BLaER1 treated with 17β-estradiol and CSF1 and Interleukin-3, amounts not matched to agents 10 nM and 100 nM (cell line): ENCODE data around the gene ATPAF1.
"Not testable (repeated sequence)": the region's sequence is repeated elsewhere in the genome, so short reads cannot be mapped to it uniquely, and the experiment has no call there.

Source experiments
- H3K27ac ChIP-seq, 11 experiments: shearing (Covaris generic); formaldehyde crosslinking; 2 replicates each; pipeline ENCODE4 v1.8.1; 2022
- H3K27me3 ChIP-seq, 11 experiments: shearing (Covaris generic); formaldehyde crosslinking; 2 replicates each; pipeline ENCODE4 v1.8.1; 2022
- H3K36me3 ChIP-seq, 11 experiments: shearing (Covaris generic); formaldehyde crosslinking; 2 replicates each; pipeline ENCODE4 v1.8.1; 2022
- H3K4me1 ChIP-seq, 10 experiments: shearing (Covaris generic); formaldehyde crosslinking; 2 replicates each; pipeline ENCODE4 v1.8.1; 2022
- H3K4me2 ChIP-seq, 11 experiments: shearing (Covaris generic); formaldehyde crosslinking; 2 replicates each; pipeline ENCODE4 v1.8.1; 2022
- H3K4me3 ChIP-seq, 10 experiments: shearing (Covaris generic); formaldehyde crosslinking; 2 replicates each; pipeline ENCODE4 v1.8.1; 2022
- H3K9ac ChIP-seq, 11 experiments: shearing (Covaris generic); formaldehyde crosslinking; 2 replicates each; pipeline ENCODE4 v1.8.1; 2022
- H3K9me3 ChIP-seq, 11 experiments: shearing (Covaris generic); formaldehyde crosslinking; replicated peaks in 1 of 11; 2 replicates each; pipeline ENCODE4 v1.8.1; 2022
- H4K20me1 ChIP-seq, 11 experiments: shearing (Covaris generic); formaldehyde crosslinking; 2 replicates each; pipeline ENCODE4 v1.8.1; 2022
- Cebpa-rat ChIP-seq, 11 experiments: shearing (Covaris generic); IDR thresholded peaks; 2 replicates each; pipeline ENCODE4 v1.8.1; 2022

ATPAF1 gene

DNA sequence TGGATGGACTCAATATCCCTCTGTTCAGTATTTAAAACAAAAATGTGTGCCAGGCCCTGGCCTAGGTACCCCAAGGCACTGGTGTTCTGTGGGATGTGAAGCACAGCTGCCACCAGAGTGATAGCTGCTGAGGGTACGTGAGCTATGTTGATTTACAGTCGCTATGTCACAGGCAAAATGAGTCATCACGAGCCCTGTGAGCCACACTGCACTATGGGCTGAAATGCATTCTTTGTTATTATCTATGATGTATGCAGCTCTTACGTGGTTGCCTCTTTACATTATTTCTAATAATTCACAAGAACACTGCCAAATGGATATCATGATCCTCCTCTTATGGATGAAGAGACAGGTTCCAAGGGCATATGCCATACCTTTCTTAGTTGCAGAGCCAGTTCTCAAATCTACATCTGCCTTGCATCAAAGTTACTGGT is 5.6 kb upstream of the ATPAF1 start:
- H3K27ac ChIP-seq: no peak overlapping the region
- H3K4me1 ChIP-seq: peaks cover 0 to 3% (median under 1%) of the 10 kb centered on the region in 10 experiments; a peak in 4 of 20 replicates
- H3K36me3 ChIP-seq: peaks cover 52 to 66% (median 59%) of the 10 kb centered on the region in 11 experiments
- H4K20me1 ChIP-seq: peaks cover 0 to 4% (median 0%) of the 10 kb centered on the region in 11 experiments; a peak in 2 of 22 replicates
- H3K27me3 ChIP-seq: no peaks in the 10 kb centered on the region
- no peaks in the 10 kb centered on the region for H3K9me3 ChIP-seq
- H3K4me3 ChIP-seq: no peak overlapping the region
- no peak overlapping the region for H3K4me2 ChIP-seq
- no peak overlapping the region for H3K9ac ChIP-seq
- TF ChIP-seq Cebpa-rat (IDR thresholded peaks at IDR 0.05): no peak

- H3K9ac ChIP-seq: no peak overlapping the region
- H3K4me2 ChIP-seq: no peak overlapping the region
- H3K4me1 ChIP-seq: peaks cover 0 to 7% (median 3%) of the 10 kb centered on the region in 10 experiments; a peak in 10 of 20 replicates
- H4K20me1 ChIP-seq: peaks cover 0 to 4% (median 0%) of the 10 kb centered on the region in 11 experiments; a peak in 2 of 22 replicates
- no peak overlapping the region for H3K27ac ChIP-seq
- no peaks in the 10 kb centered on the region for H3K27me3 ChIP-seq
- no peaks in the 10 kb centered on the region for H3K9me3 ChIP-seq
- no peak for TF ChIP-seq Cebpa-rat (IDR thresholded peaks at IDR 0.05)
- peaks cover 42 to 55% (median 48%) of the 10 kb centered on the region in 11 experiments for H3K36me3 ChIP-seq
- H3K4me3 ChIP-seq: no peak overlapping the region
Observed at GRCh38 chr1:46672696-46673095, 4.5 kb upstream of the ATPAF1 start.

DNA sequence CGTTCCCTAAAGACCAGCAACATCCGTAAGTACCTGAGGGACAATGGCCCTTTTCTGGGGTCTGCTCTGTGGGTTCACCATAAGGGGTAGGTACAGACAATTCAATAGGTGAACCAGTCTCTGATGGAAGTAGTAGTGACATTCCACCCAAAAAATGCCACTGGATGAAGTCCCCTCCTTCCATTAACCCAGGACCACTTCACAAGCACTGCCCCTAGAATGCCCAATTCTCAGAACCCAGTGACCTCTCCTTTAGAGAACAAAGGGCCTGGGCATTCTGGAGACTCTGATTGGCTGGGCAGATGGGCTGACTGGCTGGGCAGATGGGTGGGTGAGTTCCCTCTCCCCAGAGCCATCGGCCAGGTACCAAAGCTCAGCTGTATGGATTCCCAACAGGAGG is 3.4 kb upstream of the ATPAF1 start, which contains the start of gene TEX38:
TSS of gene TEX38 (plus strand) at position 301 of the 400 bp plus-strand sequence. CDS start at position 382, 81 bp downstream.
- Histone ChIP-seq H3K27me3 (no peaks in the 10 kb centered on the region), H3K9ac (no peak within 1 kb of the TSS), H3K36me3 (peaks cover 31 to 44% (median 36%) of the 10 kb centered on the region in 11 experiments), H3K4me3 (no peak within 1 kb of the TSS), H3K4me1 (peaks cover 10 to 18% (median 14%) of the 10 kb centered on the region in 10 experiments), H3K27ac (no peak within 1 kb of the TSS), H3K9me3 (no peaks in the 10 kb centered on the region), H3K4me2 (no peak within 1 kb of the TSS), H4K20me1 (peaks cover 0 to 4% (median 0%) of the 10 kb centered on the region in 11 experiments; a peak in 3 of 22 replicates)
- TF ChIP-seq Cebpa-rat (IDR thresholded peaks at IDR 0.05): no peak

DNA sequence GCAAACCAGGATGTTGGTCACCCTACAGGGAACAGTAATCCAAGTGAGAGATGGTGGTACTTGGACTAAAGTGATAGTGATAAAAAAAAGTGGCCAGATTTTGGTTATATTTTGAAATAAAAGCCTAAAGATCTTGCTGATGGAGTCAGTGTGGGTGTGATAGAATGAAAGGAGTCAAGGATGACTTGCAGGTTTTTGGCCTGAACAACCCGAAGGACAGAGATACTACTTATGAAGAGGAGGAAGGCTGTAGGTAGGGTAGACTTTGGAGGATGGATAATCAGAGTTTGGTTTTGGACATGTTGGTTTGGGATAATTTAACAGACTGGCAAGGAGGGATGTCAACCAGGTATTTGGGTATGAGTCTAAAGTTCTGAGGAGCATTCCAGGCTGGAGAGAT is 2.0 kb upstream of the ATPAF1 start:
- peaks cover 10 to 26% (median 18%) of the 10 kb centered on the region in 10 experiments for H3K4me1 ChIP-seq
- no peak overlapping the region for H3K27ac ChIP-seq
- no peak overlapping the region for H3K4me3 ChIP-seq
- H3K4me2 ChIP-seq: no peak overlapping the region
- no peaks in the 10 kb centered on the region for H3K9me3 ChIP-seq
- H3K36me3 ChIP-seq: peaks cover 18 to 36% (median 32%) of the 10 kb centered on the region in 11 experiments
- peaks cover 0 to 10% (median 0%) of the 10 kb centered on the region in 11 experiments; a peak in 2 of 22 replicates for H4K20me1 ChIP-seq
- H3K9ac ChIP-seq: no peak overlapping the region
- no peaks in the 10 kb centered on the region for H3K27me3 ChIP-seq
- TF ChIP-seq Cebpa-rat (IDR thresholded peaks at IDR 0.05): no peak

GRCh38 chr1:46665983-46666382 is 2.2 kb downstream of the ATPAF1 start:
- H3K36me3 ChIP-seq: peaks cover 18 to 41% (median 29%) of the 10 kb centered on the region in 11 experiments
- H3K4me2 ChIP-seq: peak overlapping the region in 3 of 11 experiments; percentile 10 to 95 (median 92); a peak in 3 of 22 replicates

DNA sequence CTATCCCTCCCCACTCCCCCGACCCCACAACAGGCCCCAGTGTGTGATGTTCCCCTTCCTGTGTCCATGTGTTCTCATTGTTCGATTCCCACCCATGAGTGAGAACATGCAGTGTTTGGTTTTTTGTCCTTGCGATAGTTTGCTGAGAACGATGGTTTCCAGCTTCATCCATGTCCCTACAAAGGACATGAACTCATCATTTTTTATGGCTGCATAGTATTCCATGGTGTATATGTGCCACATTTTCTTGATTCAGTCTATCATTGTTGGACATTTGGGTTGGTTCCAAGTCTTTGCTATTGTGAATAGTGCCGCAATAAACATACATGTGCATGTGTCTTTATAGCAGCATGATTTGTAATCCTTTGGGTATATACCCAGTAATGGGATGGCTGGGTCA is 5.2 kb downstream of the ATPAF1 start:
- not testable (repeated sequence) for H3K9ac ChIP-seq, H3K27ac ChIP-seq, H3K9me3 ChIP-seq, H3K27me3 ChIP-seq, H3K4me3 ChIP-seq, H3K4me2 ChIP-seq, H4K20me1 ChIP-seq
- Histone ChIP-seq H3K4me1 (peaks cover 10 to 20% (median 14%) of the 10 kb centered on the region in 10 experiments), H3K36me3 (peaks cover 32 to 72% (median 45%) of the 10 kb centered on the region in 11 experiments)

More at GRCh38 chr1:46665983-46666382, 2.2 kb downstream of the ATPAF1 start:
- Histone ChIP-seq H3K9me3 (peaks cover 0 to 4% (median 0%) of the 10 kb centered on the region in 11 experiments; a peak in 1 of 22 replicates), H3K27me3 (no peaks in the 10 kb centered on the region), H3K9ac (no peak overlapping the region), H4K20me1 (peaks cover 0 to 10% (median 0%) of the 10 kb centered on the region in 11 experiments; a peak in 2 of 22 replicates), H3K4me3 (no peak overlapping the region), H3K27ac (no peak overlapping the region), H3K4me1 (peaks cover 10 to 26% (median 18%) of the 10 kb centered on the region in 10 experiments)
- no peak for TF ChIP-seq Cebpa-rat (IDR thresholded peaks at IDR 0.05)

DNA sequence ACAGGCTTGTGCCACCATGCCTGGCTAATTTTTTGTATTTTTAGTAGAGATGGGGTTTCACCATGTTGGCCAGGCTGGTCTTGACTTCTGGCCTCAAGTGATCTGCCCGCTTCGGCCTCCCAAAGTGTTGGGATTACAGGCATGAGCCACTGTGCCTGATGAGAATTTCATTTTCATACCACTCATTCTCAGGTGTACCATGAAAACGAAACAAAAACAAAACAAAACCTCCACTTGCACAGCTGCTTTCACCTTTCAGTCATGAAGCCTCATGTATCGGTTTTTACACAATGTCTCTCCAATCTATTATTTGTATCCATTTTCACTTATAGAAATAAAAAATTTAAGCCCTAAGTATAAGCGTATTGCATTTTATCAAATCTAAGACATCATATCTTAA is 8.0 kb downstream of the ATPAF1 start:
- H3K9ac ChIP-seq, H3K4me1 ChIP-seq, H3K4me3 ChIP-seq, H3K9me3 ChIP-seq, H3K27me3 ChIP-seq, H3K27ac ChIP-seq, H3K4me2 ChIP-seq, H4K20me1 ChIP-seq: not testable (repeated sequence)
- H3K36me3 ChIP-seq: peaks cover 53 to 89% (median 69%) of the 10 kb centered on the region in 11 experiments

- peaks cover 52 to 89% (median 68%) of the 10 kb centered on the region in 11 experiments for H3K36me3 ChIP-seq
- H3K9me3 ChIP-seq: peaks cover 0 to 15% (median 9%) of the 10 kb centered on the region in 11 experiments; a peak in 15 of 22 replicates
- no peaks in the 10 kb centered on the region for H3K27me3 ChIP-seq
- no peak for TF ChIP-seq Cebpa-rat (IDR thresholded peaks at IDR 0.05)
- no peaks in the 10 kb centered on the region for H4K20me1 ChIP-seq
- no peak overlapping the region for H3K9ac ChIP-seq
- H3K4me2 ChIP-seq: no peak overlapping the region
- no peak overlapping the region for H3K27ac ChIP-seq
- H3K4me3 ChIP-seq: no peak overlapping the region
- H3K4me1 ChIP-seq: no peaks in the 10 kb centered on the region
Observed at GRCh38 chr1:46659307-46659870, 8.8 kb downstream of the ATPAF1 start.

- H3K4me2 ChIP-seq: no peak overlapping the region
- no peaks in the 10 kb centered on the region for H3K4me1 ChIP-seq
- TF ChIP-seq Cebpa-rat (IDR thresholded peaks at IDR 0.05): no peak
- peaks cover 46 to 92% (median 68%) of the 10 kb centered on the region in 11 experiments for H3K36me3 ChIP-seq
- no peak overlapping the region for H3K4me3 ChIP-seq
- no peaks in the 10 kb centered on the region for H4K20me1 ChIP-seq
- H3K27me3 ChIP-seq: no peaks in the 10 kb centered on the region
- H3K9me3 ChIP-seq: peaks cover 0 to 15% (median 9%) of the 10 kb centered on the region in 11 experiments; a peak in 14 of 22 replicates
- no peak overlapping the region for H3K27ac ChIP-seq
- no peak overlapping the region for H3K9ac ChIP-seq
Observed at GRCh38 chr1:46657775-46658174, 10.4 kb downstream of the ATPAF1 start.
